NCI-H146 (cell line): ENCODE data around the gene TNRC18.
"Not testable (repeated sequence)": the region's sequence is repeated elsewhere in the genome, so short reads cannot be mapped to it uniquely, and the experiment has no call there.

Source experiments
- DNase-seq: peaks from one replicate; lab custom pipeline; 2025; lab: John Stamatoyannopoulos, UW

The TNRC18 gene

GRCh38 chr7:5291301-5291700 is 132.3 kb downstream of the TNRC18 start:
- DNase-seq: no peak

DNA sequence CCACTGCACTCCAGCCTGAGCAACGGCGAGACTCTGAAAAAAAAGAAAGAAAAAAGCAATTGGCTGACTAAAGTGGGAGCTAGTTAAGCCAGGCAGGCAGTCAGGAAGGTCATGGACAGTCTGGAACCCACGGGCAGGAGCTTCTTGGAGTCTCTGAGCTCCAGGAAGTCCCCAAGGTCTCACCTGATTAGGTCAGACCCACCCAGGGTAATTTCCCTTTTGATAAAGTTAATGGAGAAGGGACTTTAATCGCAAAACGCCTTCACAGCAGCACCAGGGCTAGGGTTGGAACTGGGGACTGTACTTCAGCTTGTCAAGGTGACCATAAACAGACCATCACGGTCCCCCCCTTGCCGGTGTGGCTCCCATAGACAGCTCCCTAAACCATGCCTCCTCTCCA is 134.3 kb downstream of the TNRC18 start:
- DNase-seq: no peak

- not testable (repeated sequence) for DNase-seq
Measured at GRCh38 chr7:5288560-5288959, 135.1 kb downstream of the TNRC18 start.

DNA sequence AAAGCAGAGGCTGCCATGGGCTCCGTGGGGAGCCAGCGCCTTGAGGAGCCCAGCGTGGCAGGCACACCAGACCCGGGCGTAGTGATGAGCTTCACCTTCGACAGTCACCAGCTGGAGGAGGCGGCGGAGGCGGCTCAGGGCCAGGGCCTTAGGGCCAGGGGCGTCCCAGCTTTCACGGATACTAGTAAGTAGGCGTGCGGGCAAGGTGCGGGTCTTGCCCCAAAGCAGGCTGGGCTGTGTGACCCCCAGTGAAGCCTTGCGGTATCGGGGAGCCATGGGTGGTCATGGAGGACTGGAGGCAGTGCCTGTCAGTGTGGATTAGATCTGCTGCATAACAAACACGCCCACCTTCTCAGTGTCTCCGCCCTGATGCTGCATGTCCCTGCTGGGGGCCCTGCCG is 135.8 kb downstream of the TNRC18 start:
- DNase-seq: no peak

- DNase-seq: not testable (repeated sequence)
Measured at GRCh38 chr7:5287373-5287772, 136.3 kb downstream of the TNRC18 start.

- no peak for DNase-seq
Measured at GRCh38 chr7:5286933-5287332, 136.7 kb downstream of the TNRC18 start.

GRCh38 chr7:5284304-5285281 is 139.0 kb downstream of the TNRC18 start:
- peak; percentile 81 for DNase-seq

- peak; percentile 19 for DNase-seq
Measured at GRCh38 chr7:5283421-5284303, 140.0 kb downstream of the TNRC18 start.

GRCh38 chr7:5282543-5283316 is 140.9 kb downstream of the TNRC18 start, which contains the start of gene SLC29A4:
Gene SLC29A4 (plus strand): TSS chr7:5282943. CDS start chr7:5287817, 4,874 bp downstream.
- DNase-seq: peak; percentile 31

DNA sequence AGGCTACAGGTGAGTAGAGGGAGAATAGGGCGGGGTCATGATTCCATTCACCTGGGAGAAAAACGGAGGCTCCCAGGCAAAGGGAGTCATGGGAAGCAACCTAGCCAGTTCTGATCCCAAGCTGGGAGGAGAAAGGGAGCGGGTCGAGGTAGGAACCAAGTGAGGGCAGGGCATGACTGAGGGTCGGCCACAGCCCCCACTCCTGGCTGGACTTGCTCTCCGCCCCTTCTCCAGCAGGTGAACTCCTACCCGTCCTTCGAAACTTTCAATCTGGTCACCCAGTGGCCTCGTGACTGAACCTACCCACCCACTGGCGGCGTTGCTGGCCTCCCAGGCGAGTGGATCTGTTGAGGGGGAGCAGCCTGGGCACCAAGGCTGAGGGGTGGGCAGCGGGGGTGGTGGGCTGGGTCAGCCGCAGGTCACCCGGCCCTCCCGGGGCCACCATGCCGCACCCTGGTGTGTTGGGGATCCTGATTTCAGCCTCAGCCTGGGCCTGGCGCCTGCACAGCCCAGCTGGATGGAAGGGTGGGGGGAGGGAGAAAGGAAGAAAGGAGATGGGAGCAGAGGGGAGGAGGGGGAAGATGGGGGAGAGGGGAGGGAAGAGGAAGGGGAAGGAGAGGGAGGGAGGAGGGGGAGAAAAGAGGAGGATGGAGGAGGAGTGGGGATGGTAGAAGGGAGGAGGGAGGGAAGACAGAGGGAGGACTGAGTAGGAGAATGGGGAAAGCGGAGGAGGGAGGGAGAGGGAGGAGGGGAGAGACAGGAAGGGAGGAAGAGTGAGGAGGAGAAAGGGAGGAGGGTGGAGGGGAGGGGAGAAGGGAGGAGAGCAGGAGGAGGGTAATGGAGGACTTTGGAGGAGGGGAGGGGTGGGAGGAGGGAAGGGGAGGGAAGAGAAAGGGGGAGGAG is 141.8 kb downstream of the TNRC18 start:
- DNase-seq: not testable (repeated sequence)

- DNase-seq: no peak
Measured at GRCh38 chr7:5279734-5280133, 143.9 kb downstream of the TNRC18 start.

DNA sequence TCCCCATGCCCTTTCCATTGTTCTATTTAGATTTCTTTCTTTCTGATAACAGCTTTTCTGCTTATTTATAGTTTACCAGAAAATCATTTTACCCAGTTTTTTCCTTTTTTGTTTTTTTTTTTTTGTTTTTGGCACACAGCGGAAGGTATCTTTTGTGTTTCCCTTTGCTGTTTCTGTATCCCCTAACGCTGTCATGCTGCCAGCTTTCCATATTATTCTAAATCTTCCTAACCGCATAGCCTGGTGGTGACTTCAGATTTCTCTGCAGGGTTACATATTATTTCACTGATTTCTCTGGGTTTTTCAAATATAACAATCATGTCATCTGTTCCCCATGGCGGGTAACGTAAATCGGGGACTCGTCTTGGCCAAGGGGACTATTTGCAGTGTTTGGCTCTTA is 144.9 kb downstream of the TNRC18 start:
- DNase-seq: no peak

DNA sequence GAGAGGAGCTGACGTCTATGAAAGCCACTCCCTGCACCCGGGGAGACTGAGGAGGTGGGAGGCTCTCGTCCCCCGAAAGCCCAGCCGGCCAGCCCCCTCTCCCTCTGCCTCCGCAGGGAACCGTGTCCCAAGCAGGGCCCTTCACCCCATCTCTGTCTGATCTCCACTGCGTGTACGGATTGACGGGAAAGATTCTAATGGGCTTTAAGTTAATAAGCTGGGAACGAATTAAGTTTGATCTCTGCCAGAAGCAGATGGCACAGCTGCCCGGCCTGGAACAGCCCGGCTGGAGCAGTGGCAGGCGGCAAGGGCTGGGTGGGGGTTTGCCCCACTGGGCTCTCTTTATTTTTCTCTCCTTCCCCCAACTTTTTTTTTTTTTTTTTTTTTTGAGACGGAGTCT is 147.0 kb downstream of the TNRC18 start:
- DNase-seq: no peak

DNA sequence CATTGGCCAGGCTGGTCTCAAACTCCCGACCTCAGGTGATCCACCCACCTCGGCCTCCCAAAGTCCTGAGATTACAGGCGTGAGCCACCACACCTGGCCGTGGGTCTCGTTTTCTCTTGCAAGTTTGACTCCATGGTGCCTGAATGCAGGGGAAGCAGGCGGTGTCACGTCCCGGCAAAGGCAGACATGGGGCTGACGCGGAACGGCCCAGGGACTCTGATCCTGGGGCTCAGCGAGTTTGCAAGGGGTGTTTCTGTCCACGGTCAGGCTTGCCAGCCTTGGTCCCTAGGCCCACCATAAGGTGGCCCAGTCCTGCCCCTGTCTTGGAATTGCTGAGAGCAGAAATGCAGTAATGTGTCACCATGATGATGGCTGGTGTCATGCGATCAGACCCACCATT is 147.5 kb downstream of the TNRC18 start:
- not testable (repeated sequence) for DNase-seq

DNA sequence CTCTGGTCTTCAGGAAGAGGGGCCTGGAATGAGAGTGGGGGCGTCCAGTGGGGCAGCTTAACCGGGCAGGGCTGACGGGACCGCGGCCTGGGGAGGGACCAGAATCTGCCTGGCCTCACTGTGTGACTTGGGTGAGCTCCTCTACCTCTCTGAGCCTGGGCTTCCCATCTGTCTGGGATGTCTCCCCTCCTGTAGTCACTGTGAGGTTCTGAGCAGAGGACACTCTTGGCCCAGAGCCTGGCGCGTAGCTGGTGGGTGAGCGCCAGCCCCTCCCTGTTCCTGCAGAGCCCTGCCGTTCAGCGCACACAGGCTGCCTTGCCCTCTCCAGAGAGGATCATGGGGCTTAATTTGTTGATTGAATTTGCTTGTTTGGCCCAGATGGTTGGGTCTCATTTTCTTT is 148.1 kb downstream of the TNRC18 start:
- not testable (repeated sequence) for DNase-seq

- not testable (repeated sequence) for DNase-seq
Measured at GRCh38 chr7:5274985-5275431, 148.6 kb downstream of the TNRC18 start.

GRCh38 chr7:5274441-5274840 is 149.2 kb downstream of the TNRC18 start:
- DNase-seq: no peak

- peak; percentile 20 for DNase-seq
Measured at GRCh38 chr7:5273831-5274405, 149.7 kb downstream of the TNRC18 start.

DNA sequence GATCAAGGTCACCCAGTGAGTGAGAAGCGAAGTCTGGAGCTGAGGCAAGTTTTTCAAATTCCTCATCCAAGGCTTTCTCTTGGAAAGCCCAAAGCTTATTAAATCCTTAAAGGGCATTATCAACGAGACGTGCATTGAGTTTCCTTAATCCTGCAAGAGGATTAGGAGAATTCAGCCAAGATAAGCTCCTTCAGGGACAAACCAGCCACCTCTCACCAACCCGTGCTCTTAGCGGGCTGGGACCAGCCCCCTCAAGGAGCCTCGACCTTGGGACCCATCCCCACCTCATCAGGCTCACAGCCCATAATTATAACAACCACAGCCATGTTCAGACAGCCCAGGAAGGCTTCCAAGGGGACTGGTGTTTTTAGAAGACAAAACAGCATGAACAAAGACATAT is 152.8 kb downstream of the TNRC18 start:
- DNase-seq: no peak

GRCh38 chr7:5269992-5270657 is 153.5 kb downstream of the TNRC18 start:
- DNase-seq: not testable (repeated sequence)
